GM10248 (cell line): ENCODE results near the gene VEGFA.

Source experiments
- CTCF ChIA-PET: fragments of 300-600 bp; sonication (Branson Sonifier 250); formaldehyde crosslinking; extraction: SDS; loops from one replicate; lab custom pipeline; 2021; ENCODE audit warnings: antibody characterized with exemption; lab: Yijun Ruan, JAX
- POLR2A ChIA-PET: fragments of 350-650 bp; sonication (Branson Sonifier 250); formaldehyde crosslinking; extraction: SDS; loops from one replicate; lab custom pipeline; 2020; ENCODE audit warnings: antibody characterized with exemption; lab: Yijun Ruan, JAX
- DNase-seq: peaks from one replicate; pipeline ENCODE4 v3.0.0; 2012; ENCODE audit errors: extremely low spot score
- TF ChIP-seq, protein P1 (sequence below): IDR thresholded peaks from 2 replicates; pipeline ENCODE4 v1.5.1; 2012; ENCODE audit warnings: mild to moderate bottlenecking, low read depth; ENCODE audit errors: extremely low read depth, missing control alignments, control extremely low read depth

Gene VEGFA

GRCh38 chr6:43776799-43777776, 7.1 kb downstream of the VEGFA start:
- ChIA-PET POLR2A (interaction anchor here (0.8 kb wide), 1 partner anchor 303 kb away, joined by 3 read pairs; no protein-coding TSS in a partner anchor), CTCF (interaction anchor here (1.0 to 7.1 kb wide), 10 partner anchors 8 to 300 kb away, joined by 3 to 121 read pairs (median 4); partner anchors contain the start of gene VEGFA)
- no peak for DNase-seq
- TF ChIP-seq, protein P1, sequence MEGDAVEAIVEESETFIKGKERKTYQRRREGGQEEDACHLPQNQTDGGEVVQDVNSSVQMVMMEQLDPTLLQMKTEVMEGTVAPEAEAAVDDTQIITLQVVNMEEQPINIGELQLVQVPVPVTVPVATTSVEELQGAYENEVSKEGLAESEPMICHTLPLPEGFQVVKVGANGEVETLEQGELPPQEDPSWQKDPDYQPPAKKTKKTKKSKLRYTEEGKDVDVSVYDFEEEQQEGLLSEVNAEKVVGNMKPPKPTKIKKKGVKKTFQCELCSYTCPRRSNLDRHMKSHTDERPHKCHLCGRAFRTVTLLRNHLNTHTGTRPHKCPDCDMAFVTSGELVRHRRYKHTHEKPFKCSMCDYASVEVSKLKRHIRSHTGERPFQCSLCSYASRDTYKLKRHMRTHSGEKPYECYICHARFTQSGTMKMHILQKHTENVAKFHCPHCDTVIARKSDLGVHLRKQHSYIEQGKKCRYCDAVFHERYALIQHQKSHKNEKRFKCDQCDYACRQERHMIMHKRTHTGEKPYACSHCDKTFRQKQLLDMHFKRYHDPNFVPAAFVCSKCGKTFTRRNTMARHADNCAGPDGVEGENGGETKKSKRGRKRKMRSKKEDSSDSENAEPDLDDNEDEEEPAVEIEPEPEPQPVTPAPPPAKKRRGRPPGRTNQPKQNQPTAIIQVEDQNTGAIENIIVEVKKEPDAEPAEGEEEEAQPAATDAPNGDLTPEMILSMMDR: no peak

DNA sequence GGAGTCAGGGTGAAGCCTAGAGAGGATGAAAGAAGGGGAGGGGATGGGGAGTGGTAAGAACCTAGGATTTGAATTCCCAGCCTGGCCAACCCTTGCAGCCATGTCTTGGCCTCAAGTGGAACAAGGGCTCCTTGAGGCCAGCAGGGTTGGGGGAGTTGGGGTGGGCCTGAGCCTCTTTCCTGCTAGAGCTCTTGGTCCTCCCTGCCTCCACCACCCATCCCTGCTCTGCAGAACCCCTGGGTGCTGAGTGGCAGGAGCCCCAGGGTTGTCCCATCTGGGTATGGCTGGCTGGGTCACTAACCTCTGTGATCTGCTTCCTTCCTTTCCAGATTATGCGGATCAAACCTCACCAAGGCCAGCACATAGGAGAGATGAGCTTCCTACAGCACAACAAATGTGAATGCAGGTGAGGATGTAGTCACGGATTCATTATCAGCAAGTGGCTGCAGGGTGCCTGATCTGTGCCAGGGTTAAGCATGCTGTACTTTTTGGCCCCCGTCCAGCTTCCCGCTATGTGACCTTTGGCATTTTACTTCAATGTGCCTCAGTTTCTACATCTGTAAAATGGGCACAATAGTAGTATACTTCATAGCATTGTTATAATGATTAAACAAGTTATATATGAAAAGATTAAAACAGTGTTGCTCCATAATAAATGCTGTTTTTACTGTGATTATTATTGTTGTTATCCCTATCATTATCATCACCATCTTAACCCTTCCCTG, 8.3 kb downstream of the VEGFA start:
- CTCF ChIA-PET: interaction anchor here (1.1 to 7.1 kb wide), 4 partner anchors 8 to 299 kb away, joined by 4 to 121 read pairs (median 10); partner anchors contain the start of gene VEGFA
- TF ChIP-seq, protein P1: no peak
- POLR2A ChIA-PET: interaction anchor here (0.8 kb wide), 1 partner anchor 302 kb away, joined by 3 read pairs; no protein-coding TSS in a partner anchor
- no peak for DNase-seq

GRCh38 chr6:43778976-43779851, 9.2 kb downstream of the VEGFA start:
- ChIA-PET CTCF (interaction anchor here (1.1 to 7.1 kb wide), 3 partner anchors 10 to 298 kb away, joined by 4 to 121 read pairs (median 15); partner anchors contain the start of gene VEGFA), POLR2A (no interaction called here)
- TF ChIP-seq, protein P1: no peak
- DNase-seq: no peak

DNA sequence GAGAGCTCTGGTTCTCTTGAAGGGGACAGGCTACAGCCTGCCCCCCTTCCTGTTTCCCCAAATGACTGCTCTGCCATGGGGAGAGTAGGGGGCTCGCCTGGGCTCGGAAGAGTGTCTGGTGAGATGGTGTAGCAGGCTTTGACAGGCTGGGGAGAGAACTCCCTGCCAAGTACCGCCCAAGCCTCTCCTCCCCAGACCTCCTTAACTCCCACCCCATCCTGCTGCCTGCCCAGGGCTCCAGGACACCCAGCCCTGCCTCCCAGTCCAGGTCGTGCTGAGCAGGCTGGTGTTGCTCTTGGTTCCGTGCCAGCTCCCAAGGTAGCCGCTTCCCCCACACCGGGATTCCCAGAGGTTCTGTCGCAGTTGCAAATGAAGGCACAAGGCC, 9.8 kb downstream of the VEGFA start:
- DNase-seq: no peak
- ChIA-PET POLR2A (no interaction called here), CTCF (interaction anchor here (3.2 kb wide), 1 partner anchor 11 kb away, joined by 15 read pairs; the partner anchor contains the start of gene VEGFA)
- TF ChIP-seq, protein P1: no peak

- ChIA-PET POLR2A (no interaction called here), CTCF (no interaction called here)
- no peak for DNase-seq
- TF ChIP-seq, protein P1: no peak
Measured at GRCh38 chr6:43780293-43780692, 10.3 kb downstream of the VEGFA start.
